Neural cell (in vitro differentiated cells): Measurements from ENCODE around the gene PLA2G2C. TPM values are rescaled to one million over a fixed set of nuclear protein-coding genes. Genes with fewer than 3 reads are reported as not detected.
A peak's percentile ranks its signal among the peaks of the same experiment; 100 is the strongest.

Experiments used
- H2AFZ ChIP-seq: fragments of 200-600, 300-800 bp; sonication (generic), shearing (Covaris generic); 2 replicates; pipeline ENCODE4 v1.6.0; 2014; ENCODE audit warnings: low read depth, mild to moderate bottlenecking, antibody characterized with exemption, low read length, moderate library complexity
- H3F3A ChIP-seq: fragments of 200-600 bp; shearing (Covaris generic); 2 replicates; pipeline ENCODE4 v1.6.1; 2016; ENCODE audit warnings: mild to moderate bottlenecking, moderate library complexity, mixed read lengths, antibody characterized with exemption, low read length; ENCODE audit not compliant: insufficient read depth, poor library complexity, severe bottlenecking
- H3K27ac ChIP-seq: fragments of 200-600, 300-800 bp; sonication (generic), shearing (Covaris generic); 2 replicates; pipeline ENCODE4 v1.5.1; 2014; ENCODE audit warnings: mild to moderate bottlenecking, low read length, moderate library complexity
- H3K27me3 ChIP-seq: fragments of 300-800, 200-600 bp; sonication (generic), shearing (Covaris generic); 2 replicates; pipeline ENCODE4 v1.6.0; 2014; ENCODE audit warnings: mild to moderate bottlenecking, low read depth, low read length, moderate library complexity; ENCODE audit not compliant: insufficient read depth
- H3K36me3 ChIP-seq: fragments of 300-800, 200-600 bp; sonication (generic), shearing (Covaris generic); 2 replicates; pipeline ENCODE4 v1.5.1; 2014; ENCODE audit warnings: mild to moderate bottlenecking, antibody characterized with exemption, low read length, moderate library complexity; ENCODE audit not compliant: insufficient read depth
- H3K4me2 ChIP-seq: fragments of 300-800, 200-600 bp; sonication (generic), shearing (Covaris generic); 2 replicates; pipeline ENCODE4 v1.6.0; 2014; ENCODE audit warnings: mild to moderate bottlenecking, low read length
- H3K4me3 ChIP-seq: fragments of 300-800, 200-600 bp; sonication (generic), shearing (Covaris generic); 2 replicates; pipeline ENCODE4 v1.5.1; 2014; ENCODE audit warnings: mild to moderate bottlenecking, low read length, moderate library complexity
- H3K79me2 ChIP-seq: fragments of 200-600 bp; shearing (Covaris generic); replicated peaks from 2 replicates; pipeline ENCODE4 v1.6.0; 2014; ENCODE audit warnings: mild to moderate bottlenecking, low read length, moderate library complexity; ENCODE audit not compliant: insufficient read depth
- H3K9ac ChIP-seq: fragments of 300-800, 200-600 bp; sonication (generic), shearing (Covaris generic); 2 replicates; pipeline ENCODE4 v1.6.1; 2016; ENCODE audit warnings: mild to moderate bottlenecking, low read length, mixed read lengths
- H3K9me2 ChIP-seq: fragments of 200-600 bp; shearing (Covaris generic); 2 replicates; pipeline ENCODE4 v1.6.1; 2016; ENCODE audit warnings: mild to moderate bottlenecking, low read length, mixed read lengths; ENCODE audit not compliant: insufficient read depth
- H3K9me3 ChIP-seq: fragments of 200-600, 300-800 bp; sonication (generic), shearing (Covaris generic); 2 replicates; pipeline ENCODE4 v1.6.1; 2016; ENCODE audit warnings: mild to moderate bottlenecking, mixed run types, low read length, moderate library complexity, mixed read lengths
- H4K20me1 ChIP-seq: fragments of 200-600 bp; shearing (Covaris generic); 2 replicates; pipeline ENCODE4 v1.6.1; 2016; ENCODE audit warnings: mild to moderate bottlenecking, mixed run types; ENCODE audit not compliant: insufficient read depth
- CTCF ChIP-seq: fragments of 450-650 bp; IDR thresholded peaks from 2 replicates; pipeline ENCODE4 v1.5.1; 2014; ENCODE audit warnings: antibody characterized with exemption, mild to moderate bottlenecking, moderate library complexity; ENCODE audit not compliant: poor library complexity, severe bottlenecking
- EP300 ChIP-seq: fragments of 450-650 bp; conservative IDR thresholded peaks from 2 replicates; pipeline ENCODE4 v1.6.1; 2014; ENCODE audit warnings: antibody characterized with exemption, mild to moderate bottlenecking, moderate library complexity; ENCODE audit not compliant: poor library complexity, severe bottlenecking
- EZH2 ChIP-seq: fragments of 200-600, 300-800 bp; shearing (Covaris generic), sonication (generic); IDR thresholded peaks from 2 replicates; pipeline ENCODE4 v1.6.1; 2014; ENCODE audit warnings: antibody characterized with exemption, low read length, borderline replicate concordance, mild to moderate bottlenecking; ENCODE audit not compliant: insufficient read depth, poor library complexity, severe bottlenecking
- MXI1 ChIP-seq: fragments of 450-650 bp; conservative IDR thresholded peaks from 2 replicates; pipeline ENCODE4 v1.6.1; 2014; ENCODE audit warnings: antibody characterized with exemption, mild to moderate bottlenecking; ENCODE audit not compliant: poor library complexity, severe bottlenecking
- POLR2AphosphoS5 ChIP-seq: IDR thresholded peaks from 2 replicates; pipeline ENCODE4 v1.6.1; 2012
- RAD21 ChIP-seq: fragments of 450-650 bp; conservative IDR thresholded peaks from 2 replicates; pipeline ENCODE4 v1.6.1; 2014; ENCODE audit warnings: antibody characterized with exemption, mild to moderate bottlenecking, moderate library complexity
- REST ChIP-seq: IDR thresholded peaks from 2 replicates; pipeline ENCODE4 v1.6.1; 2012; ENCODE audit warnings: borderline replicate concordance
- SMC3 ChIP-seq: fragments of 450-650 bp; conservative IDR thresholded peaks from 2 replicates; pipeline ENCODE4 v1.6.1; 2014; ENCODE audit warnings: antibody characterized with exemption, mild to moderate bottlenecking, moderate library complexity; ENCODE audit not compliant: poor library complexity
- TAF1 ChIP-seq: IDR thresholded peaks from 2 replicates; pipeline ENCODE4 v1.6.1; 2012; ENCODE audit warnings: low read depth
- polyA plus RNA-seq: library from polyadenylated mRNA; depleted of rRNA; stranded (reverse); fragments of >200 nt; gene quantifications from 2 replicates; pipeline ENCODE4 v1.2.3, GENCODE V29; 2014

PLA2G2C gene
- polyA plus RNA-seq, 1 donor from 2014 or later, result not detected

- no peak overlapping the region for H2AFZ ChIP-seq
- no peaks in the 10 kb centered on the region for H3K79me2 ChIP-seq
- no peak overlapping the region for H3K9ac ChIP-seq
- no peak overlapping the region for H3K4me3 ChIP-seq
- H3K4me2 ChIP-seq, result no peak overlapping the region
- H3K9me3 ChIP-seq, result no peaks in the 10 kb centered on the region
- no peaks in the 10 kb centered on the region for H3K27me3 ChIP-seq
- H3K36me3 ChIP-seq, result no peaks in the 10 kb centered on the region
- no peak overlapping the region for H3K27ac ChIP-seq
- no peaks in the 10 kb centered on the region for H4K20me1 ChIP-seq
- no peak for TF ChIP-seq SMC3
- no peak for TF ChIP-seq EZH2
- no peak for TF ChIP-seq POLR2AphosphoS5
- no peak for TF ChIP-seq CTCF
- TF ChIP-seq TAF1, result no peak
- TF ChIP-seq REST, result no peak
- TF ChIP-seq EP300, result no peak
- no peak for TF ChIP-seq MXI1
- no peak for TF ChIP-seq RAD21
- H3F3A ChIP-seq, result no peaks in the 10 kb centered on the region
- no peaks in the 10 kb centered on the region for H3K9me2 ChIP-seq
Observed at GRCh38 chr1:20166051-20166450, 20.3 kb downstream of the PLA2G2C start.

- no peaks in the 10 kb centered on the region for H3K27me3 ChIP-seq
Observed at GRCh38 chr1:20165522-20165951, 20.8 kb downstream of the PLA2G2C start.

More at GRCh38 chr1:20165522-20165951, 20.8 kb downstream of the PLA2G2C start:
- no peaks in the 10 kb centered on the region for H3K9me2 ChIP-seq
- no peaks in the 10 kb centered on the region for H3K79me2 ChIP-seq
- H2AFZ ChIP-seq, result no peak overlapping the region
- no peak overlapping the region for H3K27ac ChIP-seq
- TF ChIP-seq CTCF, result peak; percentile 43
- TF ChIP-seq RAD21, result peak; percentile 47
- TF ChIP-seq MXI1, result no peak
- no peak for TF ChIP-seq POLR2AphosphoS5
- peak; percentile 62 for TF ChIP-seq SMC3
- H3K36me3 ChIP-seq, result no peaks in the 10 kb centered on the region
- no peaks in the 10 kb centered on the region for H3K9me3 ChIP-seq
- no peak overlapping the region for H3K4me2 ChIP-seq
- H3K9ac ChIP-seq, result no peak overlapping the region
- no peak overlapping the region for H3K4me3 ChIP-seq
- no peaks in the 10 kb centered on the region for H4K20me1 ChIP-seq
- no peaks in the 10 kb centered on the region for H3F3A ChIP-seq
